Lung (tissue), 12 donors: ENCODE measurements around the gene GPR176. TPM values are rescaled to one million over a fixed set of nuclear protein-coding genes. Genes with fewer than 3 reads are reported as not detected.
A peak's percentile ranks its signal among the peaks of the same experiment; 100 is the strongest.

Source experiments
- ATAC-seq: fragments of 200-7000 bp; cut with Tn5 transposase; one replicate; pipeline ENCODE4 v1.9.1; 2020; ENCODE audit warnings: moderate number of reproducible peaks; ENCODE audit not compliant: insufficient read depth, low FRiP score
- DNase-seq, 3 donors: peaks; one replicate each; pipeline ENCODE4 v3.0.0-alpha.2; 2013 to 2017
- H3K27ac ChIP-seq, 2 donors: one replicate each; pipeline ENCODE4 v1.5.1; 2013; ENCODE audit warnings: mild to moderate bottlenecking in 2 of 2, moderate library complexity in 2 of 2, control low read depth in 1 of 2, inconsistent platforms in 1 of 2, low read depth in 1 of 2, low read length in 1 of 2
- H3K27me3 ChIP-seq, 3 donors: one replicate each; pipeline ENCODE4 v1.5.1; 2013; ENCODE audit warnings: low read length in 2 of 3; ENCODE audit not compliant: control insufficient read depth in 3 of 3, insufficient read depth in 3 of 3
- H3K36me3 ChIP-seq, 4 donors: one replicate each; pipeline ENCODE4 v1.5.1; 2013; ENCODE audit warnings: low read length in 4 of 4, mild to moderate bottlenecking in 1 of 4, moderate library complexity in 1 of 4; ENCODE audit not compliant: control insufficient read depth in 4 of 4, insufficient read depth in 4 of 4
- H3K4me1 ChIP-seq, 5 donors: one replicate each; pipeline ENCODE4 v1.5.1; 2013; ENCODE audit warnings: low read length in 5 of 5, mild to moderate bottlenecking in 2 of 5, moderate library complexity in 1 of 5; ENCODE audit not compliant: control insufficient read depth in 5 of 5, insufficient read depth in 5 of 5
- H3K4me3 ChIP-seq: one replicate; pipeline ENCODE4 v1.5.1; 2013; ENCODE audit warnings: mild to moderate bottlenecking, control low read depth, moderate library complexity
- H3K9ac ChIP-seq, 2 donors: one replicate each; pipeline ENCODE4 v1.5.1; 2013; ENCODE audit warnings: low read length in 2 of 2, control low read depth in 1 of 2; ENCODE audit not compliant: insufficient read depth in 1 of 2
- H3K9me3 ChIP-seq, 4 donors: one replicate each; pipeline ENCODE4 v1.5.1; 2013; ENCODE audit warnings: low read length in 3 of 4, mild to moderate bottlenecking in 1 of 4, moderate library complexity in 1 of 4; ENCODE audit not compliant: control insufficient read depth in 4 of 4, insufficient read depth in 3 of 4
- CTCF ChIP-seq: IDR thresholded peaks from 2 replicates; pipeline ENCODE4 v1.5.1; 2012; ENCODE audit warnings: mild to moderate bottlenecking; ENCODE audit errors: control extremely low read depth, extremely low read depth
- WGBS, 2 donors: extraction: QIAGEN DNeasy Blood & Tissue Kit; methylation state at CpG; one replicate each; pipeline ENCODE4 v1.1.7; 2013; 5-methylcytosine and 5-hydroxymethylcytosine counted together
- polyA plus RNA-seq, 2 donors: library from polyadenylated mRNA; stranded (reverse); fragments of 200-250 nt; gene quantifications; one replicate each; pipeline ENCODE4 v1.2.1, GENCODE V29; 2013
- total RNA-seq, 2 donors: library from RNA; depleted of rRNA in 1 of 2; stranded (reverse); fragments of >200 nt in 1 of 2; gene quantifications; one replicate each; pipeline ENCODE4 v1.2.1, GENCODE V29; 2014 to 2021
- donor health status: control.
- donor health status: control.
- donor health status: Bipolar disorder and iron deficiency.
- donor health status: healthy.
- donor health status: DM: yes; HTN: yes; CAD: no.

The GPR176 gene
- total and polyA plus RNA-seq, 4 donors = 1.7 to 9.0 (median 6.6) TPM

- H3K27ac ChIP-seq = no peak overlapping the region
- TF ChIP-seq CTCF = peak; percentile 64
- H3K36me3 ChIP-seq = no peaks in the 10 kb centered on the region
- no peaks in the 10 kb centered on the region for H3K27me3 ChIP-seq
- ATAC-seq (no peak), DNase-seq (peak; percentile 34 to 63 (median 35))
- 67 to 68% methylated on average over 9 of the region's 9 CpGs for WGBS, 2 donors
- H3K4me3 ChIP-seq = no peak overlapping the region
- H3K9me3 ChIP-seq = no peaks in the 10 kb centered on the region
- no peaks in the 10 kb centered on the region for H3K4me1 ChIP-seq
- H3K9ac ChIP-seq = no peak overlapping the region
These were observed 45.0 kb downstream of the GPR176 start for GRCh38 chr15:39874890-39875549.

- Histone ChIP-seq H3K9ac (no peak overlapping the region), H3K27ac (no peak overlapping the region), H3K4me1 (peaks cover 0 to 3% (median 0%) of the 10 kb centered on the region in 5 donors), H3K4me3 (no peak overlapping the region), H3K9me3 (peaks cover 0 to 2% (median 0%) of the 10 kb centered on the region in 4 donors), H3K36me3 (no peaks in the 10 kb centered on the region), H3K27me3 (no peaks in the 10 kb centered on the region)
- WGBS, 2 donors = 94 to 98% methylated on average over 2 of the region's 2 CpGs
- TF ChIP-seq CTCF = no peak
- ATAC-seq (no peak), DNase-seq (no peak)
These were observed 46.1 kb downstream of the GPR176 start for GRCh38 chr15:39873978-39874377.

- no peak overlapping the region for H3K27ac ChIP-seq
- no peaks in the 10 kb centered on the region for H3K36me3 ChIP-seq
- H3K27me3 ChIP-seq = no peaks in the 10 kb centered on the region
- H3K4me1 ChIP-seq = peaks cover 0 to 3% (median 0%) of the 10 kb centered on the region in 5 donors
- H3K9me3 ChIP-seq = peaks cover 0 to 2% (median 0%) of the 10 kb centered on the region in 4 donors
- DNase-seq (no peak), ATAC-seq (no peak)
- H3K4me3 ChIP-seq = no peak overlapping the region
- WGBS, 2 donors = 84 to 94% methylated on average over 2 of the region's 2 CpGs
- TF ChIP-seq CTCF = no peak
- no peak overlapping the region for H3K9ac ChIP-seq
These were observed 49.5 kb downstream of the GPR176 start for GRCh38 chr15:39870537-39870936.
